Parathyroid adenoma (tissue), 2 donors: ENCODE measurements around the gene DLG2.

Experiments
- H2AFZ ChIP-seq: fragments of 300-600 bp; sonication (generic); one replicate; pipeline ENCODE4 v1.7.0; 2017; ENCODE audit warnings: antibody characterized with exemption, mild to moderate bottlenecking
- H3K27ac ChIP-seq: fragments of 300-600 bp; sonication (generic); one replicate; pipeline ENCODE4 v1.7.0; 2017
- H3K27me3 ChIP-seq: fragments of 300-600 bp; sonication (generic); one replicate; pipeline ENCODE4 v1.7.0; 2017; ENCODE audit warnings: low read length; ENCODE audit not compliant: control insufficient read depth, insufficient read depth
- H3K36me3 ChIP-seq: fragments of 300-600 bp; sonication (generic); one replicate; pipeline ENCODE4 v1.7.0; 2017; ENCODE audit warnings: low read length; ENCODE audit not compliant: control insufficient read depth, insufficient read depth
- H3K4me1 ChIP-seq: fragments of 300-600 bp; sonication (generic); one replicate; pipeline ENCODE4 v1.7.0; 2017; ENCODE audit warnings: control low read depth
- H3K4me2 ChIP-seq: fragments of 300-600 bp; sonication (generic); one replicate; pipeline ENCODE4 v1.7.0; 2017; ENCODE audit warnings: low read length
- H3K4me3 ChIP-seq: fragments of 300-600 bp; sonication (generic); one replicate; pipeline ENCODE4 v1.7.0; 2017; ENCODE audit warnings: low read depth, low read length
- H3K79me2 ChIP-seq: fragments of 300-600 bp; sonication (generic); one replicate; pipeline ENCODE4 v1.7.0; 2017; ENCODE audit warnings: control low read depth
- H3K9ac ChIP-seq: fragments of 300-600 bp; sonication (generic); one replicate; pipeline ENCODE4 v1.7.0; 2017; ENCODE audit warnings: mild to moderate bottlenecking
- H3K9me3 ChIP-seq: fragments of 300-600 bp; sonication (generic); one replicate; pipeline ENCODE4 v1.7.0; 2017; ENCODE audit warnings: low read length; ENCODE audit not compliant: control insufficient read depth
- TF ChIP-seq, protein P1 (sequence below): fragments of 300-600 bp; sonication (generic); IDR thresholded peaks from one replicate; pipeline ENCODE4 v1.7.0; 2017; ENCODE audit warnings: antibody characterized with exemption, mild to moderate bottlenecking
- donor health status: primary hyperparathyroidism.

Gene DLG2

DNA sequence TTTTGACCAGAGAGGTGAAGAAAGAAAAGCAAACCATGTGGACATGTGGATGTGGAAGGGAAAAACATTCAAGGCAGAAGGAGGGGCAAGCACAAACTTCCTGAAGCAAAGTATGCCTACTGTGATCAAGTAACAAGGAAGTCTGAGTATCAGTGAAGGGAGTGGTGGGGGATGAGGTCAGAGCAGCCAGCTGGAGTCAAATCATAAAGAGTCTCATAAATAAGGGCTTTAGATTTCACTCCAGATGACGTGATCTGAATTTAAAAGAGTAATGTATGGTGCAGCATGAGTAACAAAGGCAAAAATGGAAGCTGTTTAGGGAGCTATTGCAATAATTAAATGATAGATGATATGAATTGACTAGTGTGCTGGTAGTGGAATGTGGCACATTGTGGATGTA lies 1675.6 kb downstream of the DLG2 start:
- Histone ChIP-seq H3K79me2 (no peaks in the 10 kb centered on the region), H3K27ac (no peak overlapping the region), H3K4me2 (no peak overlapping the region), H3K4me3 (no peak overlapping the region), H3K36me3 (no peaks in the 10 kb centered on the region), H2AFZ (no peak overlapping the region), H3K27me3 (no peaks in the 10 kb centered on the region), H3K4me1 (no peaks in the 10 kb centered on the region), H3K9me3 (no peaks in the 10 kb centered on the region), H3K9ac (no peak overlapping the region)
- TF ChIP-seq, protein P1, sequence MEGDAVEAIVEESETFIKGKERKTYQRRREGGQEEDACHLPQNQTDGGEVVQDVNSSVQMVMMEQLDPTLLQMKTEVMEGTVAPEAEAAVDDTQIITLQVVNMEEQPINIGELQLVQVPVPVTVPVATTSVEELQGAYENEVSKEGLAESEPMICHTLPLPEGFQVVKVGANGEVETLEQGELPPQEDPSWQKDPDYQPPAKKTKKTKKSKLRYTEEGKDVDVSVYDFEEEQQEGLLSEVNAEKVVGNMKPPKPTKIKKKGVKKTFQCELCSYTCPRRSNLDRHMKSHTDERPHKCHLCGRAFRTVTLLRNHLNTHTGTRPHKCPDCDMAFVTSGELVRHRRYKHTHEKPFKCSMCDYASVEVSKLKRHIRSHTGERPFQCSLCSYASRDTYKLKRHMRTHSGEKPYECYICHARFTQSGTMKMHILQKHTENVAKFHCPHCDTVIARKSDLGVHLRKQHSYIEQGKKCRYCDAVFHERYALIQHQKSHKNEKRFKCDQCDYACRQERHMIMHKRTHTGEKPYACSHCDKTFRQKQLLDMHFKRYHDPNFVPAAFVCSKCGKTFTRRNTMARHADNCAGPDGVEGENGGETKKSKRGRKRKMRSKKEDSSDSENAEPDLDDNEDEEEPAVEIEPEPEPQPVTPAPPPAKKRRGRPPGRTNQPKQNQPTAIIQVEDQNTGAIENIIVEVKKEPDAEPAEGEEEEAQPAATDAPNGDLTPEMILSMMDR, result no peak

GRCh38 chr11:83948200-83948599 lies 1678.9 kb downstream of the DLG2 start:
- H3K27ac ChIP-seq, result no peak overlapping the region
- TF ChIP-seq, protein P1, result no peak
- no peaks in the 10 kb centered on the region for H3K79me2 ChIP-seq
- no peak overlapping the region for H3K4me3 ChIP-seq
- no peaks in the 10 kb centered on the region for H3K36me3 ChIP-seq
- no peak overlapping the region for H2AFZ ChIP-seq
- H3K4me2 ChIP-seq, result no peak overlapping the region
- H3K9me3 ChIP-seq, result no peaks in the 10 kb centered on the region
- H3K4me1 ChIP-seq, result no peaks in the 10 kb centered on the region
- H3K9ac ChIP-seq, result no peak overlapping the region
- no peaks in the 10 kb centered on the region for H3K27me3 ChIP-seq

GRCh38 chr11:83945976-83946375 lies 1681.2 kb downstream of the DLG2 start:
- TF ChIP-seq, protein P1, result no peak
- no peaks in the 10 kb centered on the region for H3K36me3 ChIP-seq

DNA sequence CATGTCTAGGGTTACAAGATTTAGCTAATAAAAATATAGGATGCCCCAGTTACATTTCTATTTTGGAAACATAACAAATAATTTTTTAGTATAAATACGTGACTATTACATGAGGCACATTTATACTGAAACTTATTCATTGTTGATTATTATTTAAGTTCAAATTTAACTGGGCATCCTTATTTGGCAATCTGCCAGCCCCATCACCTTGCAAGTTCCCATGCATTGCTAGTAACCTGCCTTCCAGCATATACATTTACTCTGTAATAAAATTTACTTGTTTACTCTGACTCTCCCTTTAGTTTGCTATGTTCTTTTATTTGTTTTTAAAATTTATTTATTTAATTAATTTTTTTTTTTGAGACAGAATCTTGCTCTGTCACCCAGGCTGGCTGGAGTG lies 1686.1 kb downstream of the DLG2 start:
- no peak overlapping the region for H3K4me3 ChIP-seq
- H3K27ac ChIP-seq, result no peak overlapping the region
- H3K36me3 ChIP-seq, result no peaks in the 10 kb centered on the region
- H3K27me3 ChIP-seq, result no peaks in the 10 kb centered on the region
- H2AFZ ChIP-seq, result no peak overlapping the region
- no peak overlapping the region for H3K4me2 ChIP-seq
- H3K79me2 ChIP-seq, result no peaks in the 10 kb centered on the region
- TF ChIP-seq, protein P1, result no peak
- no peaks in the 10 kb centered on the region for H3K4me1 ChIP-seq
- H3K9me3 ChIP-seq, result no peaks in the 10 kb centered on the region
- no peak overlapping the region for H3K9ac ChIP-seq

More at GRCh38 chr11:83945976-83946375, 1681.2 kb downstream of the DLG2 start:
- Histone ChIP-seq H3K4me2 (no peak overlapping the region), H3K9me3 (no peaks in the 10 kb centered on the region), H3K9ac (no peak overlapping the region), H3K27me3 (no peaks in the 10 kb centered on the region), H2AFZ (no peak overlapping the region), H3K4me1 (no peaks in the 10 kb centered on the region), H3K4me3 (no peak overlapping the region), H3K79me2 (no peaks in the 10 kb centered on the region), H3K27ac (no peak overlapping the region)

- no peak overlapping the region for H3K9ac ChIP-seq
- H3K27ac ChIP-seq, result no peak overlapping the region
- TF ChIP-seq, protein P1, result no peak
Measured at GRCh38 chr11:83938148-83938547, 1689.0 kb downstream of the DLG2 start.

More at GRCh38 chr11:83938148-83938547, 1689.0 kb downstream of the DLG2 start:
- Histone ChIP-seq H3K4me2 (no peak overlapping the region), H3K27me3 (no peaks in the 10 kb centered on the region), H2AFZ (no peak overlapping the region), H3K9me3 (no peaks in the 10 kb centered on the region), H3K4me3 (no peak overlapping the region), H3K4me1 (no peaks in the 10 kb centered on the region), H3K36me3 (no peaks in the 10 kb centered on the region), H3K79me2 (no peaks in the 10 kb centered on the region)
